ENCODE data around the gene CTRB2.

DNA sequence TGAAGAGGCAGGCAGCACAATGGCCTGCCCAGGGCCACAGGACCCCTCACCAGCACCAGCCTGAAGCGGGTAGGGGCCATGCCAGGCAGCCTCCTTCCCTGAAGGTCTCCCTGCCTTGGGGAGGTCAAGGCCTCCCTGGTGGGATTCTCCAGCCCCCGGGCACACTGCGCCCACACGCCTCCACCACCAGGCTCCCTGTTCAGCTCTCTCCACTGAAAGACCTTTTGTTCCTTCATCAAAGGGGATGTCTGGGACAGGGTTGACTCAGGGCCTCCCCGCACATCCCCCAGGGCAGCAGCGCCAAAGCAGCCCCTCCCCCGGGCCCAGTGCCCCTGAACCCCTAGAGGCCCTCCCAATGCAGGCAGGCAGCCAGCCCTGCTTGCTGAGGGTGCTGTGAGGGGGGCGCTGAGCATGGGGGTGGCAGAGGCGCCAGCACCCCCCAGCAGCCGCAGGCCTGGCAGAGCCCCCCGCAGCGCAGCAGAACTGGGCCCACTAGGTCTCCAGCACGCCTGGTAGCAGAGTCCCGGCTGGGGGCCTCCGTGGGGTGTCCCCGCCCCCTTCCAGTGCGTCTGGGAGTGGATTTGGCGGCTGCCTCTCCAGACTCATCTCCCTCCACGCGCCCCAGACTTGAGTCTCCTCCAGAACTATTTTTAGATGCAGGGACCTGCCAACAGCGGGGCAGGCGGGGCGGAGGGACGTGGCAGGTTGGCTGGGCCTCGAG lies 31.3 kb upstream of the CTRB2 start:
- TF ChIP-seq, protein P1, sequence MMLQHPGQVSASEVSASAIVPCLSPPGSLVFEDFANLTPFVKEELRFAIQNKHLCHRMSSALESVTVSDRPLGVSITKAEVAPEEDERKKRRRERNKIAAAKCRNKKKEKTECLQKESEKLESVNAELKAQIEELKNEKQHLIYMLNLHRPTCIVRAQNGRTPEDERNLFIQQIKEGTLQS (CRISPR knock-in tag; conservative IDR thresholded peaks at IDR 0.05), result no peak
- TF ChIP-seq, protein P2, sequence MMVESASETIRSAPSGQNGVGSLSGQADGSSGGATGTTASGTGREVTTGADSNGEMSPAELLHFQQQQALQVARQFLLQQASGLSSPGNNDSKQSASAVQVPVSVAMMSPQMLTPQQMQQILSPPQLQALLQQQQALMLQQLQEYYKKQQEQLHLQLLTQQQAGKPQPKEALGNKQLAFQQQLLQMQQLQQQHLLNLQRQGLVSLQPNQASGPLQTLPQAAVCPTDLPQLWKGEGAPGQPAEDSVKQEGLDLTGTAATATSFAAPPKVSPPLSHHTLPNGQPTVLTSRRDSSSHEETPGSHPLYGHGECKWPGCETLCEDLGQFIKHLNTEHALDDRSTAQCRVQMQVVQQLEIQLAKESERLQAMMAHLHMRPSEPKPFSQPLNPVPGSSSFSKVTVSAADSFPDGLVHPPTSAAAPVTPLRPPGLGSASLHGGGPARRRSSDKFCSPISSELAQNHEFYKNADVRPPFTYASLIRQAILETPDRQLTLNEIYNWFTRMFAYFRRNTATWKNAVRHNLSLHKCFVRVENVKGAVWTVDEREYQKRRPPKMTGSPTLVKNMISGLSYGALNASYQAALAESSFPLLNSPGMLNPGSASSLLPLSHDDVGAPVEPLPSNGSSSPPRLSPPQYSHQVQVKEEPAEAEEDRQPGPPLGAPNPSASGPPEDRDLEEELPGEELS (CRISPR knock-in tag; IDR thresholded peaks at IDR 0.05), result no peak
- TF ChIP-seq, protein P3, sequence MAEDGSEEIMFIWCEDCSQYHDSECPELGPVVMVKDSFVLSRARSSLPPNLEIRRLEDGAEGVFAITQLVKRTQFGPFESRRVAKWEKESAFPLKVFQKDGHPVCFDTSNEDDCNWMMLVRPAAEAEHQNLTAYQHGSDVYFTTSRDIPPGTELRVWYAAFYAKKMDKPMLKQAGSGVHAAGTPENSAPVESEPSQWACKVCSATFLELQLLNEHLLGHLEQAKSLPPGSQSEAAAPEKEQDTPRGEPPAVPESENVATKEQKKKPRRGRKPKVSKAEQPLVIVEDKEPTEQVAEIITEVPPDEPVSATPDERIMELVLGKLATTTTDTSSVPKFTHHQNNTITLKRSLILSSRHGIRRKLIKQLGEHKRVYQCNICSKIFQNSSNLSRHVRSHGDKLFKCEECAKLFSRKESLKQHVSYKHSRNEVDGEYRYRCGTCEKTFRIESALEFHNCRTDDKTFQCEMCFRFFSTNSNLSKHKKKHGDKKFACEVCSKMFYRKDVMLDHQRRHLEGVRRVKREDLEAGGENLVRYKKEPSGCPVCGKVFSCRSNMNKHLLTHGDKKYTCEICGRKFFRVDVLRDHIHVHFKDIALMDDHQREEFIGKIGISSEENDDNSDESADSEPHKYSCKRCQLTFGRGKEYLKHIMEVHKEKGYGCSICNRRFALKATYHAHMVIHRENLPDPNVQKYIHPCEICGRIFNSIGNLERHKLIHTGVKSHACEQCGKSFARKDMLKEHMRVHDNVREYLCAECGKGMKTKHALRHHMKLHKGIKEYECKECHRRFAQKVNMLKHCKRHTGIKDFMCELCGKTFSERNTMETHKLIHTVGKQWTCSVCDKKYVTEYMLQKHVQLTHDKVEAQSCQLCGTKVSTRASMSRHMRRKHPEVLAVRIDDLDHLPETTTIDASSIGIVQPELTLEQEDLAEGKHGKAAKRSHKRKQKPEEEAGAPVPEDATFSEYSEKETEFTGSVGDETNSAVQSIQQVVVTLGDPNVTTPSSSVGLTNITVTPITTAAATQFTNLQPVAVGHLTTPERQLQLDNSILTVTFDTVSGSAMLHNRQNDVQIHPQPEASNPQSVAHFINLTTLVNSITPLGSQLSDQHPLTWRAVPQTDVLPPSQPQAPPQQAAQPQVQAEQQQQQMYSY (CRISPR knock-in tag; IDR thresholded peaks at IDR 0.05), result no peak
- TF ChIP-seq, protein P4, sequence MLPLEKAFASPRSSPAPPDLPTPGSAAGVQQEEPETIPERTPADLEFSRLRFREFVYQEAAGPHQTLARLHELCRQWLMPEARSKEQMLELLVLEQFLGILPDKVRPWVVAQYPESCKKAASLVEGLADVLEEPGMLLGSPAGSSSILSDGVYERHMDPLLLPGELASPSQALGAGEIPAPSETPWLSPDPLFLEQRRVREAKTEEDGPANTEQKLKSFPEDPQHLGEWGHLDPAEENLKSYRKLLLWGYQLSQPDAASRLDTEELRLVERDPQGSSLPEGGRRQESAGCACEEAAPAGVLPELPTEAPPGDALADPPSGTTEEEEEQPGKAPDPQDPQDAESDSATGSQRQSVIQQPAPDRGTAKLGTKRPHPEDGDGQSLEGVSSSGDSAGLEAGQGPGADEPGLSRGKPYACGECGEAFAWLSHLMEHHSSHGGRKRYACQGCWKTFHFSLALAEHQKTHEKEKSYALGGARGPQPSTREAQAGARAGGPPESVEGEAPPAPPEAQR (CRISPR knock-in tag; IDR thresholded peaks at IDR 0.05), result no peak
- TF ChIP-seq, protein P5, sequence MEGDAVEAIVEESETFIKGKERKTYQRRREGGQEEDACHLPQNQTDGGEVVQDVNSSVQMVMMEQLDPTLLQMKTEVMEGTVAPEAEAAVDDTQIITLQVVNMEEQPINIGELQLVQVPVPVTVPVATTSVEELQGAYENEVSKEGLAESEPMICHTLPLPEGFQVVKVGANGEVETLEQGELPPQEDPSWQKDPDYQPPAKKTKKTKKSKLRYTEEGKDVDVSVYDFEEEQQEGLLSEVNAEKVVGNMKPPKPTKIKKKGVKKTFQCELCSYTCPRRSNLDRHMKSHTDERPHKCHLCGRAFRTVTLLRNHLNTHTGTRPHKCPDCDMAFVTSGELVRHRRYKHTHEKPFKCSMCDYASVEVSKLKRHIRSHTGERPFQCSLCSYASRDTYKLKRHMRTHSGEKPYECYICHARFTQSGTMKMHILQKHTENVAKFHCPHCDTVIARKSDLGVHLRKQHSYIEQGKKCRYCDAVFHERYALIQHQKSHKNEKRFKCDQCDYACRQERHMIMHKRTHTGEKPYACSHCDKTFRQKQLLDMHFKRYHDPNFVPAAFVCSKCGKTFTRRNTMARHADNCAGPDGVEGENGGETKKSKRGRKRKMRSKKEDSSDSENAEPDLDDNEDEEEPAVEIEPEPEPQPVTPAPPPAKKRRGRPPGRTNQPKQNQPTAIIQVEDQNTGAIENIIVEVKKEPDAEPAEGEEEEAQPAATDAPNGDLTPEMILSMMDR (IDR thresholded peaks at IDR 0.05), result no peak

Measured in WTC11 (cell line).